GM19463 (cell line): ENCODE measurements around the gene PDE8A.
A peak's percentile ranks its signal among the peaks of the same experiment; 100 is the strongest.

Experiments used
- ATAC-seq: cut with Tn5 transposase; IDR thresholded peaks from one replicate; pipeline ENCODE4 v1.9.1; 2021; ENCODE audit warnings: mild to moderate bottlenecking, moderate library complexity; ENCODE audit not compliant: unreplicated experiment

Gene PDE8A

DNA sequence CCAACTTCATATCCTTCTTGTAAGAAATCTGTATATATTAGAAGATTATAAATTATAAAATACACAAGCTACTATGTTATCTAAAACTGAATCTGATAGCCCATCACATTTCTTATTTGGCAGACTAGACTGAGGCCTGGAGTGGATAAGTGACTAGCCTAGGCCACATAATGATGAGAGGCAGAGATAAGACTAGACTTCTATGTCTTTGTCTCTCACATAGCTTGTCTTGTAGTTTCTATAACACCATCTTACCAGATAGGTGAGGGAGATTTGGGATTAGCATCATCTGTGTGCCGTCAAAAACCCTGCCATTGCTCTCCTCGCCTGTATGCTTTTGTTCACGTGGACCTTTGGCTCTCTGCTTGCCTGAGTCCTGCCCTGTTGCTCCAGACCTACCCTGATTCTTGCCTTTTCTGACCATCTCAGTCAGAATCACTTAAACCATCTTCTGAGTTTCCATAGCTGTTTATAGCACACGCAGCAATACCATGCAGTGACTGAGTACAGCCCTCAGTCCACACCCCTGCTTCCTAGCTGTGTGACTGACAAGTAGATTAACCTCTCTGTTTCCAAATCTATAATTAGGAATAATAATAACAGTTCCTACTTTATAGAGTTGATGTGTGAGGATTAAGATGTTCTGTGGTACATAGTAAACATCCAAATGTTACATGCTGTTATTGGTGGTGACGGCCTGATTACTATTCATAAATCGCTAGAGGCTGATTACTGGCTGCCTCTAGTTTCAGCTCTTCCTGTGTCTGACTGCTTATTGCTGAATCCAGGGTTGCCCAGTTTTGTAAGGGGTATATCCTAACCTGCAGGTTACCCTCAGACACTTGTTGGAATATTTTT lies 49.7 kb downstream of the PDE8A start:
- no peak for ATAC-seq

DNA sequence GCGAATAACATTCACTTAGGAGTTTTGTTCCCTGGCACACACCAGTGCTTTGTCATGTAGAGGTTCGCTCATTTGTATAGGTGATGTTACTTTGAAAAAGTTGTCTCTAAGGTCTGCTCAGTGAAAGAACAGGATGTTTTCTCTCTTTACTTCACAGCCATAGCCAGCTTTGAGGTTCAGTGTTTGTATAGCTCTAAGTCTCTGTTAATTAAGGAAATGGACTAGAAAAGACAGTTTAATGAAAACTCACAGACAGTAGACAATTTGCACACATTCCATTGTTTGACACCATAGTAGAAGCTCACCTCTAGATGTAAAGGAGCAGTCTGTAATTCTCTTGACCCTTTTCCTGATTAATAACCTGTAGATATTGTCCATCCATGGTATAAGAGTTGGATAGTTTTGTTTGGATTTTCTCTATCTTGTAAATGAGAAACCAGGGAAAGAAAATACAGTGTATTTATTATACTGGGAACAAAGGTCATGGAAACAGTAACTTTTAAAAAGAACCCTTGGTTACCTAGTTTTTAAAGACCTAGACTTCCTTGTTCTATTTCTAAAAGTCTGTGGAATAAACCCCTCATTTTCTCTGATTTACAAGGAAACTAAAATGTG lies 50.4 kb downstream of the PDE8A start:
- ATAC-seq: no peak

DNA sequence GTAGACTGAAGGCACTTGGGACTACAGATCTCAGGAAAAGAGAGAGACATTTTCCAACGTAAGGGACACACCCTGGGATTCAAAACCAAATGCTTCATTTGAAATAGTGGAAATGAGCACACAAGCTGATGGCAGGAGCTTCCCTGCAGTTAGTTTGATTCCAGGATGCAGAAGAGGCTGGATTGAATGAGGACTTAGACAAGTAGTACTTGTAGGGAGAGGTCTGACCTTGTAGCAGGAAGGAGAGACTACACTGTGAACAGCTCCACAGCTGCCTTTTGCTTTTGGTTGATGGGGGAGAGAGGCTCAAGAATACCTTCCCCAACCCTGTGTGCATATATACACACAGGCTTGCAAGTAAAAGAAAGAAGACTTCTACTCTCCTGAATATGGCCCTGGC lies 51.5 kb downstream of the PDE8A start:
- no peak for ATAC-seq

DNA sequence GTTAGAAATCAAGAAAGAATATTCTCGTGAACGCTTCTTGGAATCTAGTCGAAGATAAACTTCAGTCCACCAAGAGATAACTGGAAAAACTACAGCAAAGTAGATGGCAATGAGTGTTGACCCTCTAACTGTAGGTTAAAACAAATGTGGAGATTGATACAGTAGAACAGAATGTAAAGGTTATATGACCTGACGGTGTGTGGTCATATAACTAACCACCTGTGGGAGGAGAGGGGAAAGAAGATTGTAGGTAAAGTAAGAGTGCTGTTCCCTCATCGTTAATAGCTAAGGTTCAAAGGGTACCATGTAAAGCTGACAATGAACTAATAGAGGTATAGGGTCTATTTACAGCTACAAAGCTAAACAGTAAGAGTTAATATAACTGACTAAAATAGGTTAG lies 52.6 kb downstream of the PDE8A start:
- ATAC-seq: no peak

DNA sequence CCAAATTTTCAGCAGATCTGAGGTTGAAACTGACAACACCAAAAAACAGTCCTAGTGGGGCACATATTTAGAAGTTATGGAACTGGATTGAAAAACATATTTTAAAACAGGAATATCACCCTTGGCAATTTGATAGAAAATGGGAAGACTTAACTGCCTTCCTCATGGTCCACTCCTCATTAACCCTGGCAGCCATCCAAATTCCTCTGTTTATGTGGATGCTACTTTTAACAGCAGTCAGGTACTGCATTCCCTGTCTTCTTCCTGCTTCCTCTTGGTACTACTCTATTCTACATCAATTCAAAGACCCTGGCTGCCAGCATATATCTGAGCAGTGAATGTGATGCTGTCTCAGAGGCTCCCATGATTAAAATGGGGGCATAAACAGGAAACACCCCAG lies 54.3 kb downstream of the PDE8A start:
- no peak for ATAC-seq

DNA sequence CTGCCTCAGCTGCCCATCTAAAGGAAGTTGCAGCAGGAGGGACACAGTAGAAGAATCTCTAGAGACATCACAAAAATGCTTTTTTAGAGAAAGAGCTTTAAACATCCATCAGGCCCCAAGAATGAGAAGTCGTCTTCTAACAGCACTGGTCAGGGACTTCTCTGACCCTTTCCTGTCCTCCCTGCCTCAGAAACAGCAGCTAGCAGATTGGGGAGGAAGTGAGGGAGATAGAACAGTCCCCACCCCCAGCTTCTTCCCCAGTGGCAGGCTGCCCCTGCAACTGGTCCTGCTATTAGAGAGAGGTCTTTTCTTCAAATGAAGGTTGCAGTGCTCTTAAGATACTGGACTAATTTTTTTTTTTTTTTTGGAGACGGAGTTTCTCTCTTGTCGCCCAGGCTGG lies 55.1 kb downstream of the PDE8A start:
- no peak for ATAC-seq

DNA sequence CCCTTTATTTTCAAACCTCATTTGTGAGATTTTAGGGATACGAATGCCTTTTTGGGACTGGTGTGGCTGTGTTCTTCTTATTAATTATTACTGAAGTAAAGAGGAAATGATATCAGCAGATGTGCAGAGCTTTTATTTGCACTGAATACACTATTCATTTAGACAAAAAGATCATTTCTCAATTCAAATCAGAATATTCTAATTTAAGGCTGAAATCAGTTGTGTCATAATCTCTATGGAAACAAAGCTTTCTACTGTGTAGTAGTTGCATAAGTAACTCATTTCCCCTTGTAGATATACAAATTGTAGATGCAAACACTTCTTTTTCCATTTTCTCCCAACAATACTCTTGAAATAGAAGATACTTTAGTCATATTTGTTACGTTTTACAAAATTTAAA lies 56.0 kb downstream of the PDE8A start:
- no peak for ATAC-seq

DNA sequence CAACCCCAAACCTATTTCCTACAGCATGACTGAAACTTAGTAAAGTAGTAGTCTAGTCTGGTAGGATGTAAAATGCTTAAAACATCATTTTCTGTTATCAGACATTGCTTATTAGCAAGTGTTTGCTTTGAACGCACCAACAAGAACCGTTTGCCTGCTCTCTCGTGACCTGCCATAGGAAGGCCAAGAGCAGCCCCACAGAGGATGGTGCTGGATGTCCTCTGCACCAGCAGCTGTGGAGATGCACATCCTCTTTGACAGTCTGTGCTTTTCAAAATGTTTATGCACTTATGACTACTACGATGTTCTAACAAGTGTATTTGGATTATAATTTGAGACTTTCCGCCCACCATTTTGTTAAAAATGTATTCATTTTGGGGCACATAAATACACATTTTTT lies 59.6 kb downstream of the PDE8A start:
- ATAC-seq: no peak

DNA sequence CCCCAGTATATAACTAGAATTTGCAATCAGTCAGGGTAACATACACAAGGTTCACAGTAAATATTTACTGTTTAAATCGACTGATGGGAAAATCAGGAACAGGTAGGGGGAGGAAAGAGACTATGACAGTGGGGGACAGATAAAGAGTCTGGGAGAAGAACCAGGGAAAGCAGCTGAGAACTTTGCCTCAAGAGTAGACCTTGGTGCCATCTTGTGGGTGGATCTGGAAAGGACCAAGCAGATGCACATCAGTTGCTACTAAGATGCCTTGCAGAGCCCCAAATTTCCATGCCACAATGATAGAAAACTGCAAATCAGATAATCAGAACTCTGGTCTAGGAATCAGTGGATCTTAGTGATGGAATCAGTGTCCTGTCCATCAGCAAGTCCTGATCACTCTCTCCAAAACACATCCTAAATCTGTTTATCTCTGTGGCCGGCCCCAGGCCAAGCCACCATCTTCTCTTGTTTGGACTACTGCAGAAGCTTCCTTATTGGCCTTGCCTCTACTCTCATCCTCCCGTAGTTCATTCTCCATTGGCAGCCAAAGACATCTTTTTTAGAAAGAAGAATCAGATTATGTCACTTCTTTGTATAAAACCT lies 62.7 kb downstream of the PDE8A start:
- peak; percentile 60 for ATAC-seq

DNA sequence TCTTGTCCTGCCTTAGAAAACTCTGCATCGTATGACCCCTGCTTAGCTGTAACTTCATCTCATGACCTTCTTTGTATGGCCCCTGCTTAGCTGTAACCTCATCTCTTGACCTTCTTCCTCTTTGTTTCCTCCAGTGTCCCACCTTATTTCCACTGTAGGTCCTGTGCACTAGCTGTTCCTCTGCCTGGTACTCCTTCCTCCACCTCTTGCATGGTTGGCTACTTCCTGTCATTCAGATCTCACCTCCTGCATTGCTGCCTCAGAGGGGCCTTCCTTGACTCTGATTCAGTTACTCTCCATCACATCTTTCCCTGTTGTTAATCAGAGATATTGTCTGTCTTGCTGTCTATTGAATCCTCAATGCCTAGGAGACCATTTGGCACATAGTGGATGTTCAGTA lies 63.2 kb downstream of the PDE8A start:
- ATAC-seq: no peak

DNA sequence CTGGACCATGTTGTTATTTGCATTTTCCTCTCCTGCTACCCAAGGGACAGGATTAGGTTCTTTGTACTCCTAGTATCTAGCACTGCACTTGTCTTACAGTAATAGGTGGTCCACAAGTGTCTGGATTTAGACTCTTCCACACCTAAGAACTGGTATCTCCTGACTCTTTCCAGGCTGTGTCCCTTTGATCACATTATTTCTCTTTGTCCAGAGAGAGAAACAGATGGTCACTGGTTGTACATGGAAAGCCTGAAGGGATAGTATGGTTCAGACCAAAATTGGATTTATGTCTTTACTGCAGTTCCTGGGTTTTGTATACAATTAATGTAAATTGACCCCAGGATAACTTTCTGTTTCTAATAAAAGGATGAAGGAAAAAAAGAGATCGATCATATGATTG lies 64.0 kb downstream of the PDE8A start:
- no peak for ATAC-seq

DNA sequence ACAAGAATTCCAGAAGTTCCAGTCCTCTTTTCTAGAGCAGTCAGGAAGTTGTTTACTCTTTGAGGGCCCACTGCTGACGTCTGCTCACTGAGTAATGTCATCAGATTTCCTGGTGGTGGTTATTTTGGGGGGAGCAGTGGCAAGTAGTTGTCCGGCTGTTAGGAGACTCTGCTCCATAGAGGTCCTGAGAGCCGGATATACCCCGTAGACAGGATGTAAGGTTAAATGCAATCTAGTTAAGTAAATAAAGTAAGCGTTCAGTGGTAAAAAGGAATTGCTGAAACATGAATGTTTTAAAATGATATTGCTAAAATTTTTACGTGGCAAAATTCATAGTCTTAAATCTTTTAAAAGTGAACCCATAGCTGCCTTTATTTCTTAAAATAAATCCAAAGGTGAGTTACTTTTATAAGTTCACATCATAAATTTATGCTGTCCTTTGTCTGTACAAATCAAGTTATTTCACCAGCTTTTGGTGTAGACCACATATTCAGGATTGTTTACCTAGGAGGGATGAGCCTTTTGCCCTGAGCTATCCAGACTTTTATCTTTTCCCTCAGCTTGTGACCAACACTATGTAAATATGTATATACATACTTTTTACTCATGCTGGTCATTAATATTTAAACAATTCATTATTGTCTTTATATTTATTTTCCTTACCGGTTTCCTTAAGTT lies 65.8 kb downstream of the PDE8A start:
- ATAC-seq: no peak

DNA sequence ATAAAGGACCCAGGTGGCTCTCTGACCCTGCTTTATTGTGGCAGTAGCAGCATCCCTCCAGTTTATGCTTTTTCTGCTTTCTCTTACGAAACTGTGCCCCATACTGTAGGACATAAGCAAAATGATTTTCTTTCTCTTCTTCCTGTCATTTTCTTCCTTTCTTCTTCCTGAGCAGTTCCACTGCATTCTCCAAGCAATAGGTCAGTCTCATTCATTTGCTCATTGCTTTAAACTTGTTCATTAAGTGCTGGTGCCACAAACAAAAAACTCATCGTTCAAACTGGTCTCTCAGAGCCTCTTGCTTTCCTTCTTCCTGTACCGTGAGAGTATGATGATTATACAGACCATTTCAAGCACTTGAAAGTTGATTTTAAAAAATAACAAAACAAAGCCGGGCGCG lies 66.8 kb downstream of the PDE8A start:
- no peak for ATAC-seq

DNA sequence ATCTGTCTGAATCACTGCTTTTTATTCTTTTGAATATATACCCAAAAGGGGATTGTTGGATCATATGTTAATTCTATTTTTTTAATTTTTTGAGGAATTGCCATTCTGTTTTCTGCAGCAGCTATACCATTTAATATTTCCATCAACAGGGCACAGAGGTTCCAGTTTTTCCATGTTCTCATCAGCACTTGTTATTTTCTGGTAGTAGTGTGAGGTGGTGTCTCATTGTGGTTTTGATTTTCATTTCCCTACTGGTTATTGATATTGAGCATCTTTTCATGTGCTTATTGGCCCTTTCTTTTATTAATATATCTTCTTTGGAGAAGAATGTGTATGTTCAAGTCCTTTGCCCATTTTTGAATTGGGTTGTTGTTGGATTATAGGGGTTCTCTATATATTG lies 68.1 kb downstream of the PDE8A start:
- no peak for ATAC-seq

DNA sequence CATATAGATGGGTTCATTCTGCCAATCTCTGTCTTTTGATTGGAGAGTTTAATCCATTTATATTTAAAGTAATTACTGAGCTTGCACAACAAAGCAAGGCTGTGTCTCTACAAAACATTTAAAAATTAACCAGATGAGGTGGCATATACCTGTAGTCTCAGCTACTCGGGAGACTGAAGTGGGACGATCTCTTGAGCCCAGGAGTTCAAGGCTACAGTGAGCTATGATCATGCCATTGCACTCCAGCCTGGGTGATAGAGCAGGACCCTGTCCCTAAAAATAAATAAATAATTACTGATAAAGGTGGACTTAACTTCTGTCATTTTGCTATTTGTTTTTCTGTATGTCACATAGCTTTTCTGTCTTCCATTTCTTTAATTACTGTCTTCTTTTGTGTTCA lies 78.1 kb downstream of the PDE8A start:
- ATAC-seq: no peak

DNA sequence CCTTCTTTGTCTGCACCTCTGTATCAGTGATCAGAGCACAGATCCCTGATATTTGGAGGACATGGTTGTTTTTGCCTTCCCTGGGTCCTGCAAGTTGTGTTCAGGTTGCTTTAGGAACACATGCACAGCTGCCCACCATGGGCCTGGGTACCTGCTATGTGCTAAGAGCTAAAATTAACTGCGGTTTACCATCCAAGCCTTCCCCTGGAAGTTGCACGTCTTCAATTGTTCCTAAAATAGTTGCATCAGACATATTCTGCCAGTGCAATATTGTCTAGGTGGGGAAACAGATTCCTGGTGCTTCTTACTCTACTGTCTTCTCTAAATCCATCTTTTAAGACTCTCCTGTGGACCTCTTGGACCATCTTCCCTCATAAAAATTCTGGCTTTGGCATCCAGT lies 80.9 kb downstream of the PDE8A start:
- no peak for ATAC-seq

DNA sequence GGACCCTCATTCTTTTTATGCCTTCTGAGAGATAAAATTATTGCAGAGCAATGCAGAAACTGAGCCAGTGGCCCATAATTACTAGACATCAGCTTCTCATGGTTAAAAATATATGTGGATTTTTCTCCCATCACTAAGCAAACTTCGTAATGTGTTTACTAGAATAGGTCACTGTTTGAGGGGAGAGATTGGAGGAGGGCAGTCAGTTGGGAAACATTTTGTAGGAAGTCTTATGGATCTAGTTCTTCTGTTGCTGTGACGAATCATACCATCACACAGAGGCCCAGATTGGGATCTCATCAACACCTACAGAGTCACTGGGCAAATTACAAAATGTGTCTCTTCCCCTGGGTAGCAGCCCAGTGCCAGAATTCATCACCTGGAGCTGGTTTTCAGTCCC lies 81.4 kb downstream of the PDE8A start:
- ATAC-seq: no peak

DNA sequence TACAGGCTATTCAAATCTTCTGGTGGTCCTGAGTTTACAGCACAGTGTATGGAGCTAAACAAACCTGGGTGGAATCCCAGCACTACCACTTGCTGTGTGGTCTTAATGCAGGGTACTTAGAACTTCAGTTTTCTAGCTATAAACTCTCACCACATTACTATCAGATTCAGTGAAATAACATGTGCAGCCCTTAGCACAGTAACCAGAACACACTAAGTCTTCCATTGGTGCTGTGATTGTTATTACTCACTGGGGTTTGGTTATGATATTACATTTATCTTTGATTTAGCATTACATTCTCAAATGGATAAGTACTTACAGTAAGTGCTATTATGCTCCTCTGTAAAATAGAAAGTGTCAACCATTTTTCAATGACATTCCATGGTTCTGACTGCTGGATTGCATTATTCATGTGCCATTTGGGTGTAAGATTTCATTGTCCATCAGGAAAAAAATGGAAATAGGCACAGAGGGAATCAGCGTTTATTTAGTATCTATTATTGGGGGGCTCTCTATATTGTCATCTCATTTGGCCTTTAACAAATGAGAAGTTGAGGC lies 81.9 kb downstream of the PDE8A start:
- no peak for ATAC-seq

DNA sequence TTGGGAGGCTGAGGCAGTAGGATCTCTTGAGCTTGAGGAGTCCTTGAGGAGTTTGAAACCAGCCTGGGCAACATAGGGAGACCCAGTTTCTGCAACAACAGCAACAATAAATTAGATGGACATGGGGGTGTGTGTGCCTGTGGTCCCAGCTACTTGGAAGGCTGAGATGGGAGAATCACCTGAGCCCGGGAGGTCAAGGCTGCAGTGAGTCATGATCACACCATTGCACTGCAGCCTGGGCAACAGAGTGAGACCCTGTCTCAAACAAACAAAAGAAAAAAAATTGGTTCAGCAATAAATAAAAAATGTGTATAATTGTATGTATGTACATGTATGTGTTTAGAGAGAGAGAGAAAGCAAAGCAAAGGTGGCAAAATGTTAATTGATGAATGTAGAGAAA lies 83.1 kb downstream of the PDE8A start:
- no peak for ATAC-seq

DNA sequence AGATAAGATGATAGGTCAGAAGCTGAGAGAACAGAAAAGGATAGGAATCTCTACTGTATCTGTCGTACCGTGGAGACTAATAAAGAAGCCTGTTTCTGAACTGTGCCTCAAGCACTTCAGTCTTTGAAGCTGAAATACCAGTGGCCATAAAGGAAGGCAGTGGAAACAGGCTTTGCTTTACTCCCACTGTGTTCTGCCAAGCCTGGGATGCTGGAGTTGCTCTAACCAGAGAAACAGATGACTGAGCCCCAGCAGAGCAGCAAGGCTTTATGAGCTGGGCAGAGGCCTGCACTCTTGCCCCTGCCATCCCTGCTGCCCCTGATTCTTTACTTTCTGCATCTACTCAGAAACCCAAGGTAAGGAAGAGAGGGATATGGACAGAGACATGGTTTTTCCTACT lies 89.4 kb downstream of the PDE8A start:
- no peak for ATAC-seq

DNA sequence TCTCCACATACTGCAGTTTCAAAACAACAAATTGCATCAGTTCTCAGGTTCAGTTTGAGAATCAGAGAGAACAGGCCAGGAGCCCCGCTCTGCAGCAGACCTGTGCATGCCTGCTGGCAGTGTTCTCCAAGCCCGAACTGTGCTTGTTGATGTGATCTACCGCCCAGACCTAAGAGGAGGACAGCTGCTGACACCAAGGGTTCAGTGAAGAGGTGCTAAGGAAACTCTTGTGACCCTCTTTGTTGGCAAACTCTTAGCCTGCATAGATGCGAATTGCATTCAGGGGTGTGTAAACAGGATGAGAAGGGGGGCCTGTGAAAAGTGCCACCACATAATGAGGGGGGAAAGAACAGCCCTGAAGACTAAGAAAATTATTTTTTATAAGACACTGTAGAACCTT lies 89.8 kb downstream of the PDE8A start:
- no peak for ATAC-seq
